Caco-2 (cell line): Measurements from ENCODE around the gene CEP170. TPM values are rescaled to one million over a fixed set of nuclear protein-coding genes. Genes with fewer than 3 reads are reported as not detected.

ENCODE experiments used
- BruUV-seq: library from RNA; stranded (reverse); fragments of 400-500 nt; replicated peaks from 2 replicates; lab custom pipeline; 2021; lab: Mats Ljungman, UMichigan
- CTCF ChIA-PET: fragments of 300-600 bp; sonication (Branson Sonifier 250); formaldehyde crosslinking; loops from one replicate; lab custom pipeline; 2022; ENCODE audit warnings: antibody characterized with exemption; lab: Charles Lee
- POLR2A ChIA-PET: fragments of 300-600 bp; sonication (Branson Sonifier 250); formaldehyde crosslinking; loops from one replicate; lab custom pipeline; 2022; ENCODE audit warnings: antibody characterized with exemption; lab: Charles Lee
- DNase-seq, 2 experiments: peaks; one replicate each; pipeline versions ENCODE4 v3.0.0 to v3.0.0-alpha.2; 2020 to 2022
- H3K27me3 ChIP-seq: replicated peaks from 2 replicates; pipeline ENCODE4 v1.6.0; 2011; ENCODE audit warnings: low read length; ENCODE audit not compliant: control insufficient read depth, insufficient read depth
- H3K36me3 ChIP-seq: 2 replicates; pipeline ENCODE4 v1.5.1; 2011; ENCODE audit warnings: low read length; ENCODE audit not compliant: control insufficient read depth, insufficient read depth
- H3K4me1 ChIP-seq: fragments of 250-450 bp; sonication (Bioruptor Pico); 2 replicates; pipeline ENCODE4 v1.5.1; 2020; ENCODE audit warnings: mild to moderate bottlenecking
- H3K4me3 ChIP-seq: 2 replicates; pipeline ENCODE4 v1.5.1; 2011; ENCODE audit warnings: low read depth, mild to moderate bottlenecking, control low read depth, low read length
- H3K9me3 ChIP-seq: fragments of 250-450 bp; sonication (Bioruptor Pico); 2 replicates; pipeline ENCODE4 v1.5.1; 2020; ENCODE audit warnings: mild to moderate bottlenecking, moderate library complexity
- H3K27ac Mint-ChIP-seq: one replicate; pipeline ENCODE4 v1.8.0; 2022; ENCODE audit warnings: mixed read lengths; ENCODE audit not compliant: unreplicated experiment
- H3K27me3 Mint-ChIP-seq: one replicate; pipeline ENCODE4 v1.8.0; 2022; ENCODE audit warnings: mixed read lengths; ENCODE audit not compliant: insufficient read depth, unreplicated experiment
- H3K36me3 Mint-ChIP-seq: one replicate; pipeline ENCODE4 v1.8.0; 2022; ENCODE audit warnings: mild to moderate bottlenecking, mixed read lengths; ENCODE audit not compliant: insufficient read depth, unreplicated experiment
- H3K4me1 Mint-ChIP-seq: one replicate; pipeline ENCODE4 v1.8.0; 2022; ENCODE audit warnings: low read depth, mixed read lengths; ENCODE audit not compliant: unreplicated experiment
- H3K4me3 Mint-ChIP-seq: one replicate; pipeline ENCODE4 v1.8.0; 2022; ENCODE audit warnings: mild to moderate bottlenecking, moderate library complexity, mixed read lengths; ENCODE audit not compliant: unreplicated experiment
- H3K9me3 Mint-ChIP-seq: one replicate; pipeline ENCODE4 v1.8.0; 2022; ENCODE audit warnings: mixed read lengths; ENCODE audit not compliant: unreplicated experiment
- intact Hi-C: fragments of 100-400 bp; cut with micrococcal nuclease; formaldehyde crosslinking; loops from one replicate; pipeline ENCODE4 v1.10.0; 2022; ENCODE audit not compliant: unreplicated experiment
- total RNA-seq: library from RNA; stranded (reverse); gene quantifications from 2 replicates; pipeline ENCODE4 v1.2.3, GENCODE V29; 2022
- TF ChIP-seq, protein P1 (sequence below), 2 experiments: fragments of 200-600 bp in 1 of 2; IDR thresholded peaks; 1 replicate in 1 of 2; 2 replicates in 1 of 2; pipeline versions ENCODE4 v1.5.1 to v1.8.0; 2011 to 2022; ENCODE audit warnings: antibody characterized with exemption in 1 of 2, control low read depth in 1 of 2, inconsistent platforms in 1 of 2, low read depth in 1 of 2, low read length in 1 of 2, mild to moderate bottlenecking in 1 of 2, moderate library complexity in 1 of 2; ENCODE audit not compliant: insufficient read depth in 1 of 2, severe bottlenecking in 1 of 2, unreplicated experiment in 1 of 2

The CEP170 gene
- total RNA-seq, 1 experiment from 2014 or later = 22.4 TPM

- CTCF ChIA-PET = no interaction called here
Measured at GRCh38 chr1:243264717-243265116, 9.6 kb upstream of the CEP170 start.

GRCh38 chr1:243261390-243261789 is 6.3 kb upstream of the CEP170 start:
- Mint-ChIP-seq H3K4me3 (no peak overlapping the region), H3K27ac (no peak overlapping the region), H3K27me3 (no peaks in the 10 kb centered on the region), H3K4me1 (peaks cover 18% of the 10 kb centered on the region), H3K36me3 (no peaks in the 10 kb centered on the region), H3K9me3 (no peaks in the 10 kb centered on the region)
- Histone ChIP-seq H3K36me3 (no peaks in the 10 kb centered on the region), H3K27me3 (no peaks in the 10 kb centered on the region), H3K4me3 (no peak overlapping the region), H3K9me3 (no peaks in the 10 kb centered on the region), H3K4me1 (peaks cover 15% of the 10 kb centered on the region)
- POLR2A ChIA-PET = no interaction called here
- TF ChIP-seq, protein P1, sequence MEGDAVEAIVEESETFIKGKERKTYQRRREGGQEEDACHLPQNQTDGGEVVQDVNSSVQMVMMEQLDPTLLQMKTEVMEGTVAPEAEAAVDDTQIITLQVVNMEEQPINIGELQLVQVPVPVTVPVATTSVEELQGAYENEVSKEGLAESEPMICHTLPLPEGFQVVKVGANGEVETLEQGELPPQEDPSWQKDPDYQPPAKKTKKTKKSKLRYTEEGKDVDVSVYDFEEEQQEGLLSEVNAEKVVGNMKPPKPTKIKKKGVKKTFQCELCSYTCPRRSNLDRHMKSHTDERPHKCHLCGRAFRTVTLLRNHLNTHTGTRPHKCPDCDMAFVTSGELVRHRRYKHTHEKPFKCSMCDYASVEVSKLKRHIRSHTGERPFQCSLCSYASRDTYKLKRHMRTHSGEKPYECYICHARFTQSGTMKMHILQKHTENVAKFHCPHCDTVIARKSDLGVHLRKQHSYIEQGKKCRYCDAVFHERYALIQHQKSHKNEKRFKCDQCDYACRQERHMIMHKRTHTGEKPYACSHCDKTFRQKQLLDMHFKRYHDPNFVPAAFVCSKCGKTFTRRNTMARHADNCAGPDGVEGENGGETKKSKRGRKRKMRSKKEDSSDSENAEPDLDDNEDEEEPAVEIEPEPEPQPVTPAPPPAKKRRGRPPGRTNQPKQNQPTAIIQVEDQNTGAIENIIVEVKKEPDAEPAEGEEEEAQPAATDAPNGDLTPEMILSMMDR (IDR thresholded peaks at IDR 0.05; ENCODE audit: insufficient read depth in 1 of 2, low read depth in 1 of 2, low read length in 1 of 2, severe bottlenecking in 1 of 2, unreplicated experiment in 1 of 2) = no peak
- DNase-seq = no peak
- intact Hi-C loops = no loop called here
- BruUV-seq = no TSS peak
- CTCF ChIA-PET = no interaction called here

More at GRCh38 chr1:243264717-243265116, 9.6 kb upstream of the CEP170 start:
- H3K9me3 ChIP-seq = no peaks in the 10 kb centered on the region
- H3K27me3 Mint-ChIP-seq = no peaks in the 10 kb centered on the region
- POLR2A ChIA-PET = no interaction called here
- H3K36me3 Mint-ChIP-seq = peaks cover 9% of the 10 kb centered on the region
- TF ChIP-seq, protein P1 (IDR thresholded peaks at IDR 0.05; ENCODE audit: insufficient read depth in 1 of 2, low read depth in 1 of 2, low read length in 1 of 2, severe bottlenecking in 1 of 2, unreplicated experiment in 1 of 2) = no peak
- H3K4me3 Mint-ChIP-seq = no peak overlapping the region
- intact Hi-C loops = no loop called here
- no peaks in the 10 kb centered on the region for H3K27me3 ChIP-seq
- H3K4me1 ChIP-seq = peaks cover 40% of the 10 kb centered on the region
- no peaks in the 10 kb centered on the region for H3K36me3 ChIP-seq
- no peaks in the 10 kb centered on the region for H3K9me3 Mint-ChIP-seq
- no peak overlapping the region for H3K27ac Mint-ChIP-seq
- no peak for DNase-seq
- H3K4me3 ChIP-seq = no peak overlapping the region
- BruUV-seq = no TSS peak
- H3K4me1 Mint-ChIP-seq = peaks cover 34% of the 10 kb centered on the region

- H3K36me3 ChIP-seq = no peaks in the 10 kb centered on the region
- no peak for DNase-seq
- Mint-ChIP-seq H3K27ac (no peak overlapping the region), H3K4me1 (peaks cover 18% of the 10 kb centered on the region), H3K9me3 (no peaks in the 10 kb centered on the region), H3K4me3 (no peak overlapping the region), H3K27me3 (no peaks in the 10 kb centered on the region), H3K36me3 (peaks cover 5% of the 10 kb centered on the region)
- ChIA-PET POLR2A (no interaction called here), CTCF (no interaction called here)
- TF ChIP-seq, protein P1 (IDR thresholded peaks at IDR 0.05; ENCODE audit: insufficient read depth in 1 of 2, low read depth in 1 of 2, low read length in 1 of 2, severe bottlenecking in 1 of 2, unreplicated experiment in 1 of 2) = no peak
- H3K9me3 ChIP-seq = no peaks in the 10 kb centered on the region
- BruUV-seq = no TSS peak
- peaks cover 15% of the 10 kb centered on the region for H3K4me1 ChIP-seq
- H3K27me3 ChIP-seq = no peaks in the 10 kb centered on the region
- intact Hi-C loops = no loop called here
- no peak overlapping the region for H3K4me3 ChIP-seq
Measured at GRCh38 chr1:243260221-243260880, 5.3 kb upstream of the CEP170 start.
